AG10803 (cell line): ENCODE measurements around the gene SHC3.

Experiments
- DNase-seq: peaks from one replicate; pipeline ENCODE4 v3.0.0; 2010; ENCODE audit warnings: low read depth
- H3K4me3 ChIP-seq: 2 replicates; pipeline ENCODE4 v1.5.1; 2011; ENCODE audit warnings: mild to moderate bottlenecking, low read length, control low read depth
- CTCF ChIP-seq: conservative IDR thresholded peaks from 2 replicates; pipeline ENCODE4 v1.5.1; 2011; ENCODE audit warnings: mild to moderate bottlenecking, low read length, control low read depth, inconsistent platforms

The SHC3 gene

GRCh38 chr9:89154651-89155336 is 23.8 kb downstream of the SHC3 start:
- no peak overlapping the region for H3K4me3 ChIP-seq
- TF ChIP-seq CTCF: no peak
- peak; percentile 93 for DNase-seq

GRCh38 chr9:89154218-89154617 is 24.4 kb downstream of the SHC3 start:
- no peak for DNase-seq
- no peak overlapping the region for H3K4me3 ChIP-seq
- no peak for TF ChIP-seq CTCF

- DNase-seq: peak; percentile 69
- no peak for TF ChIP-seq CTCF
- no peak overlapping the region for H3K4me3 ChIP-seq
Observed at GRCh38 chr9:89153232-89154017, 25.2 kb downstream of the SHC3 start.

- TF ChIP-seq CTCF: no peak
- H3K4me3 ChIP-seq: no peak overlapping the region
- peak; percentile 58 for DNase-seq
Observed at GRCh38 chr9:89149726-89150125, 28.9 kb downstream of the SHC3 start.

GRCh38 chr9:89145097-89145496 is 33.5 kb downstream of the SHC3 start:
- no peak overlapping the region for H3K4me3 ChIP-seq
- DNase-seq: no peak
- no peak for TF ChIP-seq CTCF

- no peak for TF ChIP-seq CTCF
- DNase-seq: no peak
- no peak overlapping the region for H3K4me3 ChIP-seq
Observed at GRCh38 chr9:89144238-89144637, 34.4 kb downstream of the SHC3 start.

- H3K4me3 ChIP-seq: no peak overlapping the region
- DNase-seq: no peak
- TF ChIP-seq CTCF: no peak
Observed at GRCh38 chr9:89143266-89143665, 35.4 kb downstream of the SHC3 start.
